Stimulated activated CD4-positive, alpha-beta T cell treated with anti-CD3 and anti-CD28 coated beads, Interleukin-1b, Interleukin-23, amount 100 ng/mL, for 24 hours (primary cell): ENCODE results near the gene EP400.

ENCODE experiments used
- DNase-seq, 4 experiments: peaks; one replicate each; pipeline ENCODE4 v3.0.0-alpha.2; 2020; ENCODE audit warnings: low read depth in 4 of 4, low spot score in 1 of 4

Gene EP400

DNA sequence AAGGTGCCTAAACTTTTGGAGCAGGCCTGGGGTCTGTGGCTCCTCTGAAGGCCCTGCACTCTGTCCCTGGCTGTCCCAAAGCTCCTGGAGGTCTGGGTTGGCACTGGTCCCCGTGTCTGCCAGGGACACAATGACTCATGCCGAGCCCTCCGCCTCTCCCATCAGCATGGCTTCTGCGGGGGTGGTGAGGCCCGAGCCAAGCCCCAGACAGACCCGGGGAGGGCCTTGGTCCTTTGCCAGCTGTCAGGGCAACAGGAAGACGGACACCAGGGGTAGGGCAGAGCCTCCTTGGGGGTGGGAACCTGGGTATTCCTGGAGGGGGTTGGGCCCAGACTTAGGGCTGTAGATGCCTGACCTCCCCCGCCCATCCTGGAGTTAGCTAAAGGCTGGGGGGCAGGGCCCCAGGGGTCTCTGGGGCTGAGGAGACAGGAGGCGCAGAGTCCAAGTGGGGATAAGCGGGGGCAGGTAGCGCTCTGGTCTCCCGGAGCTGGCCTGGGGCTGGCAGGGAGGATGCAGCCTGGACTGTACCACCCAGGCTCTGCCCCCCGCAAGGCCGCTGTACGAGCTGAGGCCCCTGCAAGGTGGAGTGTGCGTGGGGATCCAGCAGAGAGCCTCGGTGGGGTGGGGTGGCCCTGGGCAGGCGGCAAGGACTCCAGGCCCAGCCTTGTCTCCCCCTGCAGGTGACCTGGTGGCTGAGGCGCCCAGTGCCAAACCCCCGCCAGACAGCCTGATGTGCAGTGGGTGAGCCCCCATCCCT lies 37.0 kb upstream of the EP400 start:
- no peak for DNase-seq

DNA sequence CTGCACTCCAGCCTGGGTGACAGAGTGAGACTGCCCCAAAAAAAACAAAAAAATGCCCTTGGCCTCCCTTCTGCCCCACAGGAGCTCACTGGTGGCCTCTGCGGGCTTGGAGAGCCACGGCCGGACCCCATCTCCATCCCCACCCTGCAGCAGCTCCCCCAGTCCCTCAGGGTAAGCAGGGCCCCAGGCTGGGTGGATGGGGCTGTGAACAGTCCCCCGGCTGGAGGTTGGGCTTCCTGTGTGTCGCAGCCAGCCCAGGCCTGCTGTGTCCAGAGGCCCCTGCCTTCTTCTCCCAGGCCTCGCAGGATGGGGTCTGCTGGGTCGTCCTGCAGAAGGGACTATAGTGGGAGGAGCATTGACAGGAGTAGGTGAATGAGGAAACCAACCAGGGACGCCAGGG lies 36.1 kb upstream of the EP400 start:
- no peak for DNase-seq

DNA sequence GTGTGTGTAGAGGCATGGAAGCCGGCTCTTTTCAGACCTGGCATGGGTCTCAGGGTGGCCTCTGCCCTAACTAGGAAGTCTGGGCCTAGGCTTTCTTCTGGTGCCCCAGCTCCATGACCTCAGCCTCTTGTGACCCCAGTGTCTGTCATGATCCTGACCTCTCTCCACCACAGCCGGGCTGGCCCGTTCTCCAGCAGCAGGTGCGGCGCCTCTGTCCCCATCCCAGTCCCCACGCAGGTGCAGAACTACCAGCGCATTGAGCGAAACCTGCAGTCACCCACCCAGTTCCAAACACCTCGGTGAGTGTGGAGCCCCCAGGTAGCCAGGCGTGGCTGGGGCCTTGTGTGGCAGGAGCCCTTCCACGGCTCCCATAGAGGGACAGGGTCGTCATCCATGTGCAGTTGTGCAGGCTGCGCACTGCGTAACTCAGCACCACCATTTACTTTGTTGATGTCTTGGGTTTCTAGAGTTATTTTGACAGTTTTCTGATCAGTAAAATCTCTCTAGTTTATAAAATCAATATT lies 35.5 kb upstream of the EP400 start:
- DNase-seq = no peak

DNA sequence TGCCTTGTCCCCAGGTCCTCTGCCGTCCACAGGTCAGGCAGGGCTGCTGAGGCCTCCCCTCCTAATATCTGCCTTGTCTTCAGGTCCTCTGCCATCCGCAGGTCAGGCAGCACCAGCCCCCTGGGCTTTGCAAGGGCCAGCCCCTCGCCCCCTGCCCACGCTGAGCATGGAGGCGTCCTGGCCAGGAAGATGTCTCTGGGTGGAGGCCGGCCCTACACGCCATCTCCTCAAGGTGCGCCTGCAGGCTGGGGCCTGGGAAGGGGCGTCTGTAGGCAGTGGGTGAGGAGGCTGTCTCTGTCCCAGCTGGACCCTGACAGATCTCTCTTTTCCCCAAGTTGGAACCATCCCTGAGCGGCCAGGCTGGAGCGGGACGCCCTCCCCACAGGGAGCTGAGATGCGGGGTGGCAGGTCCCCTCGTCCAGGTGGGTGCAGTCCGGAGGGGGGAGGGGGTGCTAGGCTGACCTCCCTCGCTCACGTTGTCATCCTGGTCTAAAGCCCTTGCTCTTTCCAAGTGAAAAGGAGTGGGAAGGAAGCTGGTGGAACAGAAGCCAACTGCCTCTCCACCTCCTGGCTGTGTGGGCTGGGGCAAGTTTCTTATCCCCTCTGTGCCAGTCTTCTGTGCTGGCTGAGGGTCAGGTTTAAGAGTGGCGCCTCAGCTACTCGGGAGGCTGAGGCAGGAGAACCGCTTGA lies 34.6 kb upstream of the EP400 start:
- DNase-seq = no peak

DNA sequence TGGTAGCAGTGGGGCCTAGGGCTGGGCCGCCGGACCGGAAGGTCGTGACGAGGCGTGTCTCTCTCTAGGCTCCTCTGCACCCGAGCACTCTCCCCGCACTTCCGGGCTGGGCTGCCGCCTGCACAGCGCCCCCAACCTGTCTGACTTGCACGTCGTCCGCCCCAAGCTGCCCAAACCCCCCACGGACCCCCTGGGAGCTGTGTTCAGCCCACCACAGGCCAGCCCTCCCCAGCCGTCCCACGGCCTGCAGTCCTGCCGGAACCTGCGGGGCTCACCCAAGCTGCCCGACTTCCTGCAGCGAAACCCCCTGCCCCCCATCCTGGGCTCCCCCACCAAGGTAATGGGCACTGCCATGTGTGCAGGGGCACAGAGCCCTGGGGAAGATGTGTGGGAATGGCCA lies 33.9 kb upstream of the EP400 start:
- no peak for DNase-seq

DNA sequence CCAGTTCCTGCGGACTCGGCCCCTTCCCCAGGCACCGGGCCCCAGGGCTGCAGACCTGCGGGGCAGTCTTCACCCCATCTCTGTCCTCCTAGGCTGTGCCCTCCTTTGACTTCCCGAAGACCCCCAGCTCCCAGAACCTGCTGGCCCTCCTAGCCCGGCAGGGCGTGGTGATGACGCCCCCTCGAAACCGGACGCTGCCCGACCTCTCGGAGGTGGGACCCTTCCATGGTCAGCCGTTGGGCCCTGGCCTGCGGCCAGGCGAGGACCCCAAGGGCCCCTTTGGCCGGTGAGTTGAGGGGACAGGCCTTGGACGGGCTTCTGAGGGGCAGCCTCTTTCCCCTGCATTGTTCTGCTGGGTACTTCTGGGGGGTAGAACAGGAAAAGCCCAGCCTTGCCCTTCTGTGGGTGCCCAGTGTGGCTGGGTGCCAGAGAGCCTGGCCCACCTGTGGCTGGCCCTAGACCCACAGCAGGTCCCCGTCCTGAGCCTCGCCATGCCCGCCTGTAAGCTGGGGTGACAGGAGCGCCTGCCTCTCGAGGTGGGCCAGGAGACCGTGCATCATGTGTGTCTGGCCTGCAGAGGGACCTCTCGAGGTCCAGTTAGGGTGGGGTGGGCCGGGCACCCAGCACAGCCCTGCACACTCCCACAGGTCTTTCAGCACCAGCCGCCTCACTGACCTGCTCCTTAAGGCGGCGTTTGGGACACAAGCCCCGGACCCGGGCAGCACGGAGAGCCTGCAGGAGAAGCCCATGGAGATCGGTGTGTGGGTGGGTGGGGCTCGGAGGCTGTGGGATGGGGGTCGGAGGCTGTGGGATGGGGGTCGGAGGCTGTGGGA lies 33.2 kb upstream of the EP400 start:
- no peak for DNase-seq

DNA sequence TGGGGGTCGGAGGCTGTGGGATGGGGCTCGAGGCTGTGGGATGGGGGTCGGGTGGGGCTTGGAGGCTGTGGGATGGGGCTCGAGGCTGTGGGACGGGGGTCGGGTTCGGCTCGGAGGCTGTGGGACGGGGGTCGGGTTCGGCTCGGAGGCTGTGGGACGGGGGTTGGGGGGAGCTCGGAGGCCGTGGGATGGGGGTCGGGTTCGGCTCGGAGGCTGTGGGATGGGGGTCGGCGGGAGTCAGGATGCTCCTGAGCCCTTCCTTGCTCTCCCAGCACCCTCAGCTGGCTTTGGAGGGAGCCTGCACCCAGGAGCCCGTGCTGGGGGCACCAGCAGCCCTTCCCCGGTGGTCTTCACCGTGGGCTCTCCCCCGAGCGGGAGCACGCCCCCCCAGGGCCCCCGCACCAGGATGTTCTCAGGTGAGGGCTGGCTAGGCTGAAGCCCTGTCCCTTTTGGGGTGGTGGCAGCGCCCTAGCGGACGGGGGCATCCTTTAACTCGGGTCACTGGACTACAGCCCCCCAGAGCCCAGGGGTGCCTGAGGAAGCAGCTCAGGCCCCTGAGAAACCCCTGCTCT lies 32.5 kb upstream of the EP400 start:
- no peak for DNase-seq

DNA sequence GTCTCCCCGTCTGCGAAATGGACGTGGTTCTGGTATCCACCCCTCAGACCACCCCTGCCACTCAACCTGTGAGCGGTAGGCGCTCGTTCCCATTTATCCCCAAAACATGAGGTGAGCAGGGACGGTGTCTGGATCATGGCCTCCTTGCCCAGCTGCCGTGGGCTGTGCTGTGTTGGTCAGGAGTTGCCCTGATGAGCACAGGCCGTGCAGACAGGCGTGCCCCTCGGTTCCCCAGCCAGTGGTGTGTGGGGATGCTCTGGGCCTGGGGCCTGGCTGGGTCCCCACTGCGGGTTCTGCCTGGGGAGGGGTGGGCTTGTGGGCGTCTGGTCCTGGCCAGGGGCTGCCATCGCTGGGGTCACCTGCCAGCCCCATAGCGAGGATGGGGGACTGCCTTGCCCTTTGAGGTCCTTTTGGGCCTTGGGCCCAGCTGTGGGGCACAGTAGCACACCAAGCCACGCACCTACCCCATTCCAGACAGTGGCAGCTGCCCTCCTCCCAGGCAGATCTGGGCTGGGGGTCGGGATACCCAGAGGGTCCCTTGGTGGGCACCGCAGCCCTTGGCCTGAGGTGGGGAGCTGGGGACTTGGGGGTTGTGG lies 31.9 kb upstream of the EP400 start:
- DNase-seq = no peak

DNA sequence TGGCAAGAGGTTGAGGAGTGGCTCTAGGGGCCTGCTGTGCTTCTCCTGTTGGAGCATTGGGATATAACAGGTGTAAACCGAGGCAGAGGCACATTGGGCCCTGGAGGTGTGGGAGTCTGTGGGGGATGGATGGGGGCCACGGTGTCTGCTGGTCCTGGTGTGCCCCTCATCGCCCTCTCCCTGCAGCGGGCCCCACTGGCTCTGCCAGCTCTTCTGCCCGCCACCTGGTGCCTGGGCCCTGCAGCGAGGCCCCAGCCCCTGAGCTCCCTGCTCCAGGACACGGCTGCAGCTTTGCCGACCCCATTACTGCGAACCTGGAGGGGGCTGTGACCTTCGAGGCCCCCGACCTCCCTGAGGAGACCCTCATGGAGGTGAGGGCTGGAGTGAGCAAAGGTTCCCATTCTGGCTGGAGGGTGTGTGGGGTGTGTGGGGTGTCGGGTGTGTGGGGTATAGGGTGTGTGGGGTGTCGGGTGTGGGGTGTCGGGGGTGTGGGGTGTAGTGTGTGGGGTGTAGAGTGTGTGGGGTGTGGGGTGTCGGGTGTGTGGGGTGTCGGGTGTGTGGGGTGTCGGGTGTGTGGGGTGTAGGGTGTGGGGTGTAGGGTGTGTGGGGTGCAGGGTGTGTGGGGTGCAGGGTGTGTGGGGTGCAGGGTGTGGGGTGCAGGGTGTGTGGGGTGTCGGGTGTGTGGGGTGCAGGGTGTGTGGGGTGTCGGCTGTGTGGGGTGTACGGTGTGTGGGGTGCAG lies 31.3 kb upstream of the EP400 start:
- no peak for DNase-seq

DNA sequence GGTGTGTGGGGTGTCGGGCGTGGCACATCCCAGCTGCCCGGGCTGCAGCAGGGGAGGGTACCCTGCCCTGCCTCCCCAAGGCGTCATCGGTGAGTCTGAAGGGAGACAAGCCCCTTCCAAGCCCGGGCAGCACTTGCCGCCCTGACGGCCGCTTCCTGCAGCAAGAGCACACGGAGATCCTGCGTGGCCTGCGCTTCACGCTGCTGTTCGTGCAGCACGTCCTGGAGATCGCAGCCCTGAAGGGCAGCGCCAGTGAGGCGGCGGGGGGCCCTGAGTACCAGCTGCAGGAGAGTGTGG lies 30.7 kb upstream of the EP400 start:
- DNase-seq = no peak

DNA sequence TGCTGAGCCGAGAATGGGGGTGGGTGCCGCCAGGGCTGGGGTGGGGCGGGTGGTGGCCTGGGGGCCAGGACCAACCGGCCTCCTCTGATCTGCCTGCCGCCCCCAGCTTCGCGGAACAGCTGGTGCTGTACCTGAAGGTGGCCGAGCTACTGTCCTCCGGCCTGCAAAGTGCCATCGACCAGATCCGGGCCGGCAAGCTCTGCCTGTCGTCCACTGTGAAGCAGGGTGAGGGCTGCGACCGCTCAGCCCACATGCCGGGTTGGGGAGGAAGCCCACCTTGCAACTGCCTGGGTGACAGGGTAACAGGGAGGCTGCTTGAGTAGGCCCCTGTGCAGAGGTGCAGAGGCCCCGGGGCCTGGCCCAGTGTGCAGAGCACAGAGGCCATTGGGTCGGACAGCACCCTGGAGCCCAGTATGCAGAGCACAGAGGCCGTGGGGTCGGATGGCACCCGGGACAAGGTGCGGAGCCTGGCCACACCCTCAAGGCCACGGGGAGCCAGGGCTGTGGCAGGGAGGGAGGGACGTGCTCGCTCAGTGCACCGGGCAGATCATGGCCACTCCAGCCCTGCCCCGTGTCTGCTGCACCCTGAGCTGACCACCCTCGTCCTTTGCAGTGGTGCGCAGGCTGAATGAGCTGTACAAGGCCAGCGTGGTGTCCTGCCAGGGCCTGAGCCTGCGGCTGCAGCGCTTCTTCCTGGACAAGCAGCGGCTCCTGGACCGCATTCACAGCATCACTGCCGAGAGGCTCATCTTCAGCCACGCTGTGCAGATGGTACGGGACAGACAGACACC lies 30.2 kb upstream of the EP400 start:
- no peak for DNase-seq

DNA sequence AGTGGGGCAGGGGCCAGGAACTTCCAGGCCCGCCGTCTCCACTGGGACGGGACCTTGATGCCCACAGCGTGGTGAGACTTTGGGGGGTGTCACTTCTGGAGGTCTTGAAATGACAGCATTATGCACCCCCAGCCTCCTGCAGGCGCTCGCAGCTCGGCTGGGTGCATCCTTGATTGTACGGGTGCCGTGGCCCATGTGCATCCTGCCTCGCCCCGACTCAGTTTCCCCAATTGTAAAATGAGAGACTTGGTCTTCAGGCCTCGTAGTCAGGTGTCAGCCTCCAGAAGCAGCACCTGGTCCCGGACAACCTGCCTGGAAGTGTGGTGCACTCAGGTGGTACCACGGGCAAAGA lies 29.6 kb upstream of the EP400 start:
- no peak for DNase-seq

DNA sequence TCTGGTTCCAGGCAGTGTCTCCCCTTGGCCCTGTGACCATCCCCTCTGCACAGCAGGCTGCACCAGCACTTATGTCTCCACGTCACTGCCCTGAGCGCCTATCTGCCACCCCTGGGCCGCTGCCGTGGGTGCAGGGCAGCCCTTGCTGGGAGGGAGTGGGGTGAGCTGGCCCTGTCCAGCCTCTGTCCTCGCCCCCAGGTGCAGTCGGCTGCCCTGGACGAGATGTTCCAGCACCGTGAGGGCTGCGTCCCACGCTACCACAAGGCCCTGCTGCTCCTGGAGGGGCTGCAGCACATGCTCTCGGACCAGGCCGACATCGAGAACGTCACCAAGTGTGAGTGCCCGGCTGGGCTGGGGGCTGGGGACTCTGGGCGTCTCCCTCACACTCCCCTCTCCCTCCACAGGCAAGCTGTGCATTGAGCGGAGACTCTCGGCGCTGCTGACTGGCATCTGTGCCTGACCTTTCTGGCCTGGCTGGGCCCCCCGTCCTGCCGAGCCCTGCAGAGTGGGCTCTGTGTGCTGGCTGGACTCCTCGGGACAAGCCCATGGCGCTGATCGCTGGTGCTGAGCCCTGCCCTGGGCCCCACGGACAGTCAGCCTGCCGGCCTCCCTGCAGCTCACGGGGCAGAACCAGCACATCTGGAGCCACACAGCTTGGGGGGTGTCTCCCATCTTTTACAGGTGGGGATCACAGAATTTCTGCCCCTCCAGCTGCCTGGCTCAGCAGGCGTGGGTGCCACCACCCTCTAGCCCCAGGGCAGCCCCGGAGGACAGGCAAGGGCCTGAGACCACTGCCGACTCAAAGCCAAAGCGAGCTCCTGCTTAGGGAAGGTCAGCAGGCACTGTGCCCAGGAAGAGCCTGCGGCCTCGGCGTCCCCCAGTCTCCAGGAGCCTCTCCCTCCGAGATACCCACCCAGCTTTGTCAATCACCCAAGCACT lies 28.6 kb upstream of the EP400 start:
- DNase-seq = no peak

DNA sequence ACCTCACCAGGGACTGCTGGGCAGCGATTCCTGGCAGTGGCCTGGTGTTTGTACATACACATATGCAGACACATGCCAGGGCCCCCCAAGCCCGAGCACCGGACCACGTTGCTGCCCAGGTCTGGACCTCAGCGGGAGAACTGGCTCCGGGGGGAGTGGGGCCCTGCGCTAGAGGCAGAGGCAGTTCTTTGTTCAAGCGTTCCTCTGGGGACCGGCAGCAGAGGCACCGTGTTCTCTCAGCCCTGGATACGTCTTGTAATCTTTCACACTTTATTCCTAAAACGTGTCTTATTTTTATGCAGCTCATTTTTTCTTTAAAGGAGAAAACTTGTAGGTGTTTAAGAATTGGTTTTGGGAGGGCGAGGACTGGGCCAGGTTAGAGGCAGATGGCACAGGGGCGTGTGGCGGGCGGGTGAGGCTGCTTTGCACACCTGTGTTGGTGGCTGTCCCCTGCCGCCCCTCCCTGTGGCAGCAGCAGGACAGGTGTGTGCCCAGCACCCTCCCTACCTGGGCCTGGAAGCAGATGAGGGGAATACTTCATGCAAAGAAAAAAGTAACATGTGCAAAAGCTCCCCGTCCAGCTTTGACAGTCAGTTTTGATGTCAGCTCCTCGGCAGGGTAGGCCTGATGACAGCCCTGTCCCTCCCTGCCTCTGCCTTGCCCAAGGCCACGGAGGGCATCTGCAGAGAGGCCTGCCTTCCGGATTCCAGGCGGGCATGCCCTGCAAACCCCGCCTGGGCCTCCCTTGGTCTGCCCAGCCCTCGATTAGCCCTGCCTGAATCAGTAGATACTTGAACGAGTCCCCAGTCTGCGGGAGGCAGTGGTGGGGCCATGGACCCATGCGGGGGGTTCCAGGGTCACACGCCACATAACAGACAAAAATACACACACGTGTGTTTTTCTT lies 27.6 kb upstream of the EP400 start:
- DNase-seq = no peak

DNA sequence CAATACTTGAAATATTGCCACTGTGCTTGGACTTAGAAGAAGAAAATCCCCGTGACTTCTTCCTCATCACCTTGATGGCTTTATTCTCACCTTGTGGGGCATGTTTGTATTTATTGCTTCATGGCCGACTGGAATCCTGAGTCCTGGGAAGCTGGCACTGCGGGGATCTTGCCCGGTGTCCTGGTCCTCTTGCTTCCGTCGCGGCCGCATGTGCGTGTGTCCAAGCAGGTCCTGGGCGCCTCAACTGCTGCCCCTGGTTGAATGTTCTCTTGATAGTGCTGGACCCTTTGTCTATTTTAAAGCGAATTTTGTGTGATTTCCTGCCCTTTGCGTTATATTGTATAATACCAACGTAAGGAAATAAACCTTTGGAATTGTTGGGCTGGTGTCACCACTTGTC lies 27.0 kb upstream of the EP400 start:
- DNase-seq = no peak

DNA sequence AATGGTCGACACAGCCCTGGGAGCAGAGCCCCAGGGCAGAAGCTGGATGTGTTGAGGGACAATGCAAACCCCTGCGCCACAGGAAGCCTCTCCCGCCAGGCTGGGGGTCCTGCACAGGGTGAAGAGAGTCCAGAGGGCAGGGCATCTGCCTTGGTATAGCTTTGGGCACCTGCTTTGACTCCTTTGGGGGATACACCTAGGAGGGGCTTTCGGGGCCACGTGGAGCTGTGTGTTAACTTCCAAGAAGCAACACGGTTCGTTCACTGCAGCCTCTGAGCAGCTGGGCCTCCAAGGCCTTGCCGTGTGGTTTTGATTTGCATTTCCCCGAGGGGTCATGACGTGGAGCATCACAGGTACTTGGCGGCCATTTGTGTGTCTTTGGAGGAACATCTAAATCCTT lies 26.5 kb upstream of the EP400 start:
- DNase-seq = no peak

DNA sequence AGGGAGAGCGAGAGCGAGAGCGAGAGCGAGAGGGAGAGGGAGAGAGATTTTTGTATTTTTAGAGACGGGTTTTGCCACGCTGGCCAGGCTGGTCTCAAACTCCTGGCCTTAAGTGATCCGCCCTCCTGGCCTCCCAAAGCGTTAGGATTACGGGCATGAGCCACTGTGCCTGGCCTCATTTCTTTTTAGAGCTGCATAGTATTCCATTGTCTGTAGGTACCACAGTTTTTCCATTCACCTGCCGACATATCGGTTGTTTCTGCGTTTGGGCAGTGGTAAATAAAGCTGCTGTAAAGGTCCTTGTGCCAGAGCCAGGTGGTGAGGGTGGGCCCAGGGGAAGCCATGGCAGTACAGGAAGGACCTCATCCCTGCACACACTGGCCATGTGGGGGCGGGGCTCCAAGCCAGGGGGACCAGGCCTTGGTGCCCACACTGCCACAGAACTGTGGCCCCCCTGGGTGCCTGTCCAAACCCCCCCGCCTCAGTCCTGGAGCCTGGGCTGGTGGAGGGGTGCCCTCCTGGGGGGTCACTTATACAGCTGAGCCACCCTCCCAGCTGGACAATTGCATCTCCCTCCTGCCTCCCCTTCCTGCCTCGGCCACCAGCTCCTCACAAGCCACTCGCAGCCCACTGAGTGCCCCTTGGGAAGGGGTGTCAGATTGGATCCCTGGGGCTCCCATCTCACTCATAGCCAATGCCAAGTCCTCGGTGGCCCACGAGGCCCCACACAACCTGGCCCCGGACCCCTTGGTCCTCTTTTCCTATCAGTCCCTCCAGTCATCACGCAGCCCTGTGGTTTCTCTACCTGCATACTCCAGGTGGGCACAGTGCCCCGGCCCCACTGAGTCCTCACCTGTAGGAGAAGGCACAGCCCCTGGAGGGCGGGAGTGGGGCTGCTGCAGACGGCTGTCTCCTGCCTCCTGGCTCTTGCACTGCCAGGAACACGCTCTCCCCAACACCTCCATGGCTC lies 22.3 kb upstream of the EP400 start:
- DNase-seq = no peak
